ENCODE measurements around the gene KRT2.
"Not testable (repeated sequence)": the region's sequence is repeated elsewhere in the genome, so short reads cannot be mapped to it uniquely, and the experiment has no call there.

The KRT2 gene

DNA sequence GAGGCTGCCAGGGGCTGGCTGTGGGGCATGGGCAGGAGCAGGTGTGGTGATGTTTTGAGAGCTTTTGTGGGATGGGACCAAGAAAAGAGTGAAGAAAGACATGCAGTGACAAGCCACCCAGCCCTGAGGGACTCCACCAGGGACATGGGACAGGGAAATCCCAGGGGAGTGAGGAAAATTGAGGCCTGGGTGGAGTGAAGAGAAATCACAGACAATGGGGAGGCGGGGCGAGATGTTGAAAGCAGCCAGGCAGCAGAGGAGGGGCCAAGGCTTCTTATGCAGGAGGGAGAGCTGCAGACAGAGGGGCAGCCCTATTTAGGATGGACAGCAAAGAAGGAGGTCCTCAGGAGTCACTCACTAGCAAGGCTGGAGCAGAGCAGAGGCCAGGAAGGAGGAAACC is 32.4 kb upstream of the KRT2 start:
- no peak for DNase-seq (ENCODE audit: low spot score)

DNA sequence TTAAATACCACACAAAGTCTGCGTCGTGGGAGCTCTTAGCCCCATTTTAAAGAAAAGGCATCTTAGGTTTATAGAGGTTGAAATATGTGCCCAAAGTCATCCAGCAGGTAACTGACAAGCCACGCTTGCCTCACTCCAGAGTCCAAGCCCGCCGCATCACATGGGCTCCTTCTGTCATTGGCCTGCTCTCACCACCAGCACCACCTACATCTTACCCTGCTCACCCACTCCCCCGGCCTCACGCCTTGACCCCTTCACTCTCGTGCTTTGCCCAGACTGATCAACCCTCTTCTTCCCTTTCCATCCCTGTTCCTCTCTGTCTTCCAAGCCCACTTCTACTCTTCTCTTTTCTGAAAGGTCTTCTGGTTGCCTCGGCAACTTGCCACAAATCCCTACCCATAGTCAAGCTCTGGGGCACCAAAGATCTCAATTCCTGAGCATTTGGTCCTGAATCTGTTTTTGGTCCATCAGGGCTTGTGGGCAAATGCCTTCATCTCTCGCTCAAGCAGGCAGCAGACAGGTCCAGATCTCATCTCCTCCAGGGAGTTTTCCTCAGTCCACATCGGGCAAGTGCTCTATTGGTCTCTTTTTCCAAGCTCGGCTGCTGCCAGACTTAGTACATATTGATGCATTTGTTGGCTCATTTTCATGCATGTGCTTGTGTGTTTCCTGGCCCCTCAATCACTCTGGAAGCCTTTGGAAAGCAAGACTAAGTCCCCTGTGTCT is 31.7 kb upstream of the KRT2 start:
- DNase-seq (ENCODE audit: low spot score): no peak

DNA sequence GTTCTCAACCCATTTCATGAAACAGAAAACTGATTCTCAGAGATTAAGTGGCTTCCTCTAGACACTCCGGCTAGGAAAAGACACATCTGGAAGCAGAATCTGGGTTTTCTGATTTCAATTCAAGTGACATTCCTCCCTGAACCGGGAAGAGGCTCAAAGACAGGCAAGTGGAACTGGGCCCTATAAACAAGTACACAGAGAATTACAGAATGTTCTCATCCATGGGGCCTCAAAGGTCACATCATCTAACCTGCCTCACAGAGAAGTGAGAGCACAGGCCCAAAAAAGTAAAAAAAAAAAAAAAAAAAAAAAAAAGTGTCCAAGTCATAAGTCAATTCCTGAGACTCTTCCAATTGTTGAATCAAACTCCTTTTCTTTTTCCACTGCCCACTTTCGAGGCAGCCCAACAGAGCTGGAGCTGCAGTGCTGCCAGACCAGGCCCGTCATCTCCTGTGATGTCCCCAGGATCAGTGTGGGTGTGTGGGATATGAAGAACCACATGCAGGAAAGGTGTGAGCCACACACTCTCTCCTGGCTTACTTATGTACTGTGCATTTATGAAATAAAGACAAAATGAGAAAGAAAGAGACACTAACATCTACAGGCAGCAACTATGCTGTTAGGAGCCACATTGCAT is 31.0 kb upstream of the KRT2 start:
- DNase-seq (ENCODE audit: low spot score): no peak

DNA sequence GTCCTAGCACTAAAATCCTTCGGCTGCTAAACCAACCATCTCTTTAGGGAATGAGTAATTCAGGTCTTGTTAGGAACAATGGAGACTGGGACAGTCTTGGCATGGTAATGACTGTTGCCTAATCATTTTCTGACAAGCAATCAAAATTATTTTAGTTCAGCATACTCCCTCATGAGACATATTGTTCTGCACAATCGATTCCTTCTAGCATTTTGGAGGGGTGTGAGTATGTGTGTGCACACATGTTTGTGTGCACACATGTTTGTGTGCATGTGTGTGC is 30.3 kb upstream of the KRT2 start:
- DNase-seq (ENCODE audit: low spot score): no peak

DNA sequence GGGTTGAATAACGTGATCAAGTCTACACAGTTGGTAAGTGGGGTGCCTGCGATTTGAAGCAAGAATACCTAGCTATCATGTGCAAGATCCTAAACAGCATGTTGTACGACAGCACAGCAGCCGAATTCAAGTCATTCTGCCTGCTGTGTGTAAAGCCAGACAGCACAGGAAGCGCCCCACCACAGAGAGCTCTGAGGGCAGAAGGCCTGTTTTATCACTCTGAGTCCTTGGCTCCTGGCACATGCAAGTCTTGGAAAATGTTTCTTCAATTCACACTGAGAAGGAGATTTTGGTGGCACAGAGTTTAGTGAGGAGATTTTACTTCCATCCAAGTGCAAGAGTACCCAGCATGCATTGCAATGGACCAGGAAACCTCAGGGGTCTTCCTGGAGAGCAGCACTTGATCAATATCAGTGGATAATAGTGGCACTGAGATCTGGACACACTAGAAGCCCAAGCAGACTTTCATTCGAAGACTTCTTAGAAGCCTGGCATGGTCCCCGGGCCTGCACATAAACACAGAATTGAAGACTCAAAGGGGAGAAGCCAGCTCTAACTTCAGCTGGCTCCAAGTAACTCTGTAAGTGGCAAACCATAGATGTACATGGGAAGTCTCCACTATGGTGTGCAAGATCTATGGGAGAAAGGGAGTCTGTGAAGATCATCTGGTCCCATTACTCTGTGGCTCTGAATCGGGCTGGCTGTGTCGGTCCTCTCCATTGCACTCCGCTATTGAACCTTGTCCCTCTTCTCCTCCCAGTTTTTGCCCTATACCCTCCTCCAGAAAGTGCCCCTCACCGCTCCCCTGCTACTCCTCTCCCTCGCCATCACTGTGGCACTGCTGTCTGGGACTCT is 29.7 kb upstream of the KRT2 start:
- no peak for DNase-seq (ENCODE audit: low spot score)

DNA sequence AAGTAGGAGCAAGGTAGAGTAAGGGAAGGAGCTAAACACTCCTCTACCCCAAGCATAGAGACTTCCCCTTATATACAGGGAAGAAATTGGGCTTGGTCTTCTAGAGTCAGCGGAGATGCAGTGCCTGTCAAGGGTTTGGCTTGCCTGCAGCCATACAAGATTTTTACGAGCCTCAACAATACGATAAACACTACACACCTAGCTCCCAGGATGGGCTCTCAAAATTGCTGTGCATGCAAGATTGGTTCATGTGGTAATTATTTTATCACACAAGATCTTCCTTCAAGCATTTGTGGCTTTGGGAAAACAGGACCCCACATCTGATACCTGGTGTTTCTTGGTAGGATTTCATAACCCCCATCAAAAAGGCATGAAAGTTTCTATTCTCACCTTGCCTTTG is 28.4 kb upstream of the KRT2 start, which contains the start of gene KRT1:
Gene KRT1 (minus strand): TSS at position 45 of the 400 bp plus-strand sequence. CDS start 59 bp downstream, outside the sequence.
- no peak for DNase-seq (ENCODE audit: low spot score)

DNA sequence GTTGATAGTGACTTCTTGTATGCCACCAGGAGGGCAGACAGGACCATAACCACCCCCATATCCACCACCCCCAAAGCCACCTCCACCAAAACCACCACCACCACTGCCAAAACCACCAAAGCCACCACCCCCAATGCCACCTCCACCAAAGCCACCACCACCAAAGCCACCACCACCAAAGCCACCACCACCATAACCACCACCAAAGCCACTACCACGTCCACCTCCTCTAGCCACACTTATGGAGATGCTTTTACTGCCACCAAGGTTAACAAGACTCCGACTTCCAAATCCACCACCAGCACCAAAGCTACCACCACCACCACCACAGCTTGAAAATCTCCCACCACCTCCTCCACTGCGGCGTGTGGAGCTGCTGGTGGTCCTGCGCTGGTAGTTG is 27.9 kb upstream of the KRT2 start:
- no peak for DNase-seq (ENCODE audit: low spot score)

DNA sequence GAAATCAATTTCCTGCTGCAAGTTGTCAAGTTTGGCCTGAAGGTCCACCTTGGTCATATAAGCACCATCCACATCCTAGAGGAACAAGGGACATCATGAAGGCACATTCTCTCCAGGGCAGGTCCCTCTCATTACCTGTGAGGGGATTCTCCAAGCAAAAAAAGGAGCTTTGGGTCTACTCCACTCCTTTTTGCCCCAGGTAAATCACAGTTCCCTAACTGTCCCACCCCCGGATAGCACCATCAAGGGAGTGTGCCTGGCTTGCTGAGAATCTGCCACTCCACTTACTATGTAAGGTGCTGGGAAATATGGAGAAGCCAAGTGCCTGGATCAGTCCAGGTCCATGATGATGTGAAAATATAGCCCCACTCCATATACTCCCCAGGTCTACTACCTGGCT is 25.7 kb upstream of the KRT2 start:
- no peak for DNase-seq (ENCODE audit: low spot score)

DNA sequence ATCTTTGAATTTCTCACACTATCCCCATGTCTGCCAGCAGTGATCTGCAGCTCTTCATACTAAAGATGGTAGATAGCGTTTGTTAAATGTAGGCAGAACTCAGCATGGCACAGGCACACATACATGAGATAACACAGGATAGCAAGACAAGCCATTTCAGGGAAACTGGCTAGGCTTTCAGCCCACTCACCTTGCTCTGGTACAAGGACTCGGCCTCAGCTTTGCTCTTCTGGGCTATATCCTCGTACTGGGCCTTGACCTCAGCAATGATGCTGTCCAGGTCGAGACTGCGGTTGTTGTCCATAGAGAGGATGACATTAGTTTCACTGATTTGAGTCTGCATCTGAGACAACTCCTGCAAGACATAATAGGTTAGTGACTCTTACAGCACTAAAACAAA is 25.1 kb upstream of the KRT2 start:
- no peak for DNase-seq (ENCODE audit: low spot score)

DNA sequence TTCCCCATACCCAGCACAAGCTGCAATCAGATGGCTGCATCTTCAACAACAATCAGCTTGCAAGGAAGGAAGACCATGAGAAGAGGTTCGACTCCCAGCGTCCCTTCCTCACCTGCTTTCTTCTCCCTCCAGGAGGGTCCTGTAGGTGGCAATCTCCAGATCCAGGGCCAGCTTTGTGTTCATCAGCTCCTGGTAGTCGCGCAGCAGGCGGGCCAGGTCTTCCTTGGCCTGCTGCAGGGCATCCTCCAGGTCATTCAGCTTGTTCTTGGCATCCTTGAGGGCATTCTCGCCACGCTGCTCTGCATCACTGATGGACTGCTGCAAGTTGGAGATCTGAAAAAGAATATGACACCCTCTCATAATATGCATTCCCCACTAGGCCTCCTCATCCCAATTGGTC is 24.2 kb upstream of the KRT2 start:
- no peak for DNase-seq (ENCODE audit: low spot score)

DNA sequence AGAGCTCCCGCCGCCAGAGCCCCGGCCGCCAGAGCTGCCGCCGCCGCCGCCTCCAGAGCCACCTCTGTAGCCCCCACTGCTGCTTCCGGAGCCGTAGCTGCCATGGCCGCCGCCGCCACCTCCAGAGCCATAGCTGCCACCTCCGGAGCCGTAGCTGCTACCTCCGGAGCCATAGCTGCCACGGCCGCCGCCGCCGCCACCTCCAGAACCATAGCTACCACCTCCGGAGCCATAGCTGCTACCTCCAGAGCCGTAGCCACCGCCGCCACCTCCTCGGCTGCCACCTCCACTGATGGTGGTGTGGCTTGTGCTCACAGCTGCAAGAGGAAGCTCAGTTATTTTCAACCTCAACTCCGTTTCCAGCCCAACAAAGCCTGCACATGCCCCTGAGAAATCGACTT is 23.3 kb upstream of the KRT2 start:
- no peak for DNase-seq (ENCODE audit: low spot score)

DNA sequence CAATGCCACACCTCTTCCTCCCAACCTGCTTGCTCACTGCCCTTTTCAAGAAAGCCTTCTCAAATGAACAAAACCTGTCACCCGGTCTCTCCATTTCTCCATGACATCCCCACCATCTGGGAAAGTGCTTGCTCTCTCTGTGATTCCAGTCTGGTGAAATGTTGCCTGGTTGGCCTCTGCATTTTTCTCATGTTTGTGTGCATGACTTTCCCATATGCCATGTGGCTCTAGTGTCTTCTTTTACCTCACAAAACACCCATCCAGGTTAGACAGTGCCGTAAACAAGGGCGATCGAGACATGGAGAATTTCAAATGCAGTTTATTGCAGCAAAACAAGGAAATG is 22.4 kb upstream of the KRT2 start:
- no peak for DNase-seq (ENCODE audit: low spot score)

DNA sequence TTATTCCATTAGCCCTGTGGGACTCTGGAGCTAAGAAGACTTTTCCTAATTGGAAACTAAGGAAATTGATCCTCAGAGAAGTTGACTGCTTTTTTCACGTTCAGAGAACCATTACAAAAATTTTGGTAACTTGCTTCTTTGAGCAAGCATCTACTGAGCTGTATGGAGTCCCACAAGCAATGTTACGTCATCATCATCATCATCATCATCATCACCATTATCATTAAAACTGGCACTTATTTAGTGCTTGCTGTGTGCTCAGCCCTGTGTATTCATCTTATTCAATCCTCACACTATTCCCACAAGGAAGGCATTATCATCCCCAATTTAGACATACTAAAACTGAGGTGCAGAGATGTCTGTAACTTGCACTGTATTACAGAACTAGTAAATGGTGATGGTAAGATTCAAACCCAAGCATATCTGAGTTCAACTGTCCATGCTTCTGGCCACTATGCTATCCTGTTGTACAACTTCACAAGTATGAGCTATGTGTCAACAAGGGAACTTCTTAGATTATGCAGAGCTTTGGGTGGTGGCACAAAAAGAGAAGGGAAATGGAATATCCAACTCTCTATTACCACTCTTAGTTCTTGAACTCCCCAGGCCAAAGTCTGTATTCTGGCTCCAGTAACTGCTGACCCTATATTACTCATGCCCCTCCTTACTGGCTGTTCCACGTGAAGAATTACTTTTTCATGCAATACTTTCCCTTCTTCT is 21.9 kb upstream of the KRT2 start:
- no peak for DNase-seq (ENCODE audit: low spot score)

DNA sequence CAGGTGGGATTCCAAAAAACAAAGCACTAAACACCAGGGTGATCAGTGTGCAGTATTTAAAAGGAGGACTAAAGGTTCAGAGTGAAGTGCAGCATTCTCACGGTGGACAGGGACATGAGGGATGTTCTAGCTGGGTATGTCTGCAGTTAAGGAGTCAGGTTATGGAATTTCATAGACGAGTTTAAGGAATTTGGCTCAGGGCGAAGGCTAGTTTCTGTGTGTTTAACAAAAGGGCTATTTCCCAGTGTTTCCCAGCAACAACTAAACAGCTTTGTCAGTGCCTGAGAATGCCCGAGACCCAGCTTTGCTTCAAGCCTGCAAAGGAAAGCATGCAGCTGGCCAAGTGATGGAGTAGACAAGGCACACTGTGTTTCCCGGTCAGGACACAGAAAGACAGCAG is 21.2 kb upstream of the KRT2 start:
- no peak for DNase-seq (ENCODE audit: low spot score)

DNA sequence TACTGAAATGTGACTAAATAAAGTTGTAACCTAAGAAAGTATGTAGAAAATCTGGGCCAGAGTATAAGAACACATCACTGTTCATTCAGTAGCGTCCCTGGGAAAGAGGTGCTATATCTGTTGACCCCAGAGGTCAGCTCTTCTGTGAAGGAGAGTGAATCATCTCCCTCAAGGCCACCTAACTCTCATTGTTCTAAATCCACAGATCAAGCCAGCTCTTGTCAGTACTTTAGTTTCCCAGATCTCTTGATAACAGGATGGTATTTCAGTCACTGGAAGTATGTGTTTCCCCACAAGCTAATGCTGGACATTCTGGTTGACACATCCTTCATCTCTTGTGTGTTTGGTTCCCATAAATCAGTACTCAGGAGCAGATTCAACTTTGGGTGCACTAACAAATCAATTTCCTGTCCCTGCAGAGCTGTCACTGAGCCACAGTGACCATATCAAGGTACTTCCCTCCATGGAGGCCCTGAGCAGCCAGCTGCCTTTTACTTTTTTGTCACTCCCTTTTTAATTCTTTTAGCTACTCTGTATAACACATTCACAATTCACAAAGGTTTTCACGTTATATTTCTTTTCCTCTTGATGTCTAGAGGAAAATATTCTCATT is 20.4 kb upstream of the KRT2 start:
- no peak for DNase-seq (ENCODE audit: low spot score)

DNA sequence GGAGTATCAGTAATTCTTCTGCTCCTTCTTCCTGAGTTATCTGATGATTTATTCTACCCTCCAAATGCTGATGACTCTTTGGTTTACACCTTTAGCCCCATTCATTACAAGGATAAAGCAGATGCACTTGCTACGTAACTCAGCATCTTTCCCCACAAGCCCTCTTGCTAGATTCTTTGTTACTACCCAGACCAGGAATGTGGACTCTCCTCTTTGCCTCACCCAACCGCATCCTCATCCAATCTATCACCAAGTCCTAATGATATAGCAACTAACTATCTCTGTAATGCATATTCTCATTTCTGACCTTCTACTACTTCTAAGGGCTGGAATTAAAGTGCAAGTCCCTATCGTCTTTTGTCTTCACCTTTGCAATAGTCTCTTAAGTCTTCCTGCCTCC is 18.9 kb upstream of the KRT2 start:
- DNase-seq (ENCODE audit: low spot score): no peak

DNA sequence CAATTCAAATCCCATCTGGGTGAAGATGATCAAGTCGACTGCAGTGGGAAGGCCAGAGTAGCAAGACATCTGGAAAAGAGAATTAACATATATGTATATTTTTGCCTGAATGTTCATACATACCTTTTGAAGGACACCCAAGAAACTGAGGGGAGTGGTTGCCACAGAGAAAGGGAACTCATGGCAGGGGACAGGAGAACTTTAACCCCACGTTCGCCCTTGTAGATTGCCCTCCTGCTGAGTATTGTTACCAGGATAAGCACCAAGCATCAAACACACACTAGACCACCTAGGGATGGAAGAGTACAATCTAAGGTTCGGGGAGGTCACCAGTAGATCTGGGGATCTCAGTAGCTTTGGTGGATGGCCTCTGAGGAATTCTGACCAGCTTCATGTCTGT is 18.5 kb upstream of the KRT2 start:
- DNase-seq (ENCODE audit: low spot score): no peak

DNA sequence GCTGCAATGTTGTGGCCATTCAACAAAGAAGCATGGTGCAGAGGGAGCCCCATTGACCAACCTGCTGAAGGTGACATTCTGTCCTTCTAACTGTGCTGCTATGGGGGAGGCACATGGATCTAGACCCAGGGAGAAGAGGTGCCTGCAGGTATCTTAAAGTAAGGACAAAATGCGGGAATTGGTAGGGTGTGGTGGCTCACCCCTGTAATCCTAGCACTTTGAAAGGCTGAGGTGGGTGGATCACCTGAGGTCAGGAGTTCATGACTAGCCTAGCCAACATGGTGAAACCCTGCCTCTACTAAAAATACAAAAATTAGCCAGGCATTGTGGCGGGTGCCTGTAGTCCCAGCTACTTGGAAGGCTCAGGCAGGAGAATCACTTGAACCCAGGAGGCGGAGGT is 17.9 kb upstream of the KRT2 start:
- DNase-seq (ENCODE audit: low spot score): not testable (repeated sequence)

DNA sequence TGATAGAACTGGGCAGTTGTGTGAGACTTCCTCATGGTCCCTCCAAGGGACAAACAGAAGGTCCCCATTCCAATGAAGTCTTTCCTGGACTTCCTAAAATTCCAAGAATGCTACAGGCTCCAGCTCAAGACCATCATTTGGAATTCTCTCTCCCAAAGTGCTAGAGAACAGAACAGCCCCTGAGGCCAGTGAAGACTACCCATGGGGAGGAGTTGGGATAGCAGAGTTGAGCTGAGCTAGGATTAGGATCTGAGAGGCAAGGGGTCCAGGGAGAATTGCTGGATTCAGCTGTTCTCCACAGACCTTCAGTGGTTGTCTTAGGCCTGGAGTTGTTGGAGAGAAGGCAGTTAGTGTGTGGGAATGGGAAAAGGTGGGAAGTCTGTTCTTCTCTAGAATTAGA is 17.4 kb upstream of the KRT2 start:
- no peak for DNase-seq (ENCODE audit: low spot score)

DNA sequence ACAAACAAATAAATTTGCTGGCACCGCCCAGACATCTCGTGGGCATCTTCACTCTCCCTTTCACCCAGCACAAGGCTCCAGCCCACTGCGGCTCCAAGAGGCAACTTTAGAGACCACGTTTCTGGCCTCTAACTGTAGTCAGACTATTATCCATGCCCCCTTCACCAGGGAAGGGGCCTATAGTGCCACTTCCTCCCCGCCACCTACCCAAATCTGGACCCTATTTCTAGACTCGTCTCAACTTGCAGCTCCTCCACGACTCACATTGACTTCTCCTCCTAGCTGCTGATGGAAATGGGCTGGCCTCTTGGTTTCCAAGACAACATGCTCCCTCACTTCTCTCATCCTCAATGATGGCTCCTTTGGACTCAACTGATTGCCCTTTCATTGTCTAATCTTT is 15.9 kb upstream of the KRT2 start:
- no peak for DNase-seq (ENCODE audit: low spot score)

DNA sequence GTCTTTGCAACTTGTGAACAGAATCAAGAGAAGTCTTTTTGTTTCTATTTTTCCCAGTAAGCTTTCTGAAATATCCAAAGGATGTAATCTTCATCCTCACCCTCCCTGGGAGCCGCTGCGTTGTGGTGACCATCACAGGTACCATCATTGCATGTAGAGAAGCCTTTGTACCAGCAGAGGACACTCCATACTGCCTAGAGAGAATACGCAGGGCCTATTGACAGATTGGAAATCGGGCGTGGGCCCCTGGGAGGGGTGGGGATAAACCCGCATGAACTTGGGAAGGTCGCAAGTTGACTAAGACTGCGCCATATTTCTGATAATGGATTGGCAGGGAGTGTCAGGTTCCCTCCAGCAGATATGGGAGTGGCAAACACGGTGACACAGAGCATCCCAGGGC is 15.5 kb upstream of the KRT2 start:
- DNase-seq (ENCODE audit: low spot score): no peak

DNA sequence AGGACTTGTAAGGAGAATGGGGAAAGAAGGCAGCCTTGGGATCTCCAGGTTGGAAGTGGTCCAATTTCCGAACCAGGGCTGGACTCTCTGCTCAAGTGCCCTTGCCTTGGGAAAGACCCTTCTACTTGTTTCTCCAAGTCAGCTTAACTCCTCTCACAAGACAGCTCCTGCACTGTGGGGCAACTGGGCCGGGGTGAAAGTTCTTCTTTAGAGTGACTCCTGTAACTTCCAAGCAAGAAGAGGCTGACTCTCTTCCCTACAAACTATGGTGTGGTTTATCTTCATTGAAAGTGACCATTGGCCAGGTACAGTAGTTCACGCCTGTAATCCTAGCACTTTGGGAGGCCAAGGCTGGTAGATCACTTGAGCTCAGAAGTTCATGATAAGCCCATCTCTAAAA is 14.5 kb upstream of the KRT2 start:
- DNase-seq (ENCODE audit: low spot score): no peak

Measured in hematopoietic multipotent progenitor cell treated with erythropoietin and hydrocortisone succinate and interleukin-3 and kit ligand, for 17 days (in vitro differentiated cells).